ENCODE results near the gene FAM234A.
"Not testable (repeated sequence)": the region's sequence is repeated elsewhere in the genome, so short reads cannot be mapped to it uniquely, and the experiment has no call there.

The FAM234A gene

GRCh38 chr16:266258-267164 lies 31.9 kb downstream of the FAM234A start:
- DNase-seq = no peak

DNA sequence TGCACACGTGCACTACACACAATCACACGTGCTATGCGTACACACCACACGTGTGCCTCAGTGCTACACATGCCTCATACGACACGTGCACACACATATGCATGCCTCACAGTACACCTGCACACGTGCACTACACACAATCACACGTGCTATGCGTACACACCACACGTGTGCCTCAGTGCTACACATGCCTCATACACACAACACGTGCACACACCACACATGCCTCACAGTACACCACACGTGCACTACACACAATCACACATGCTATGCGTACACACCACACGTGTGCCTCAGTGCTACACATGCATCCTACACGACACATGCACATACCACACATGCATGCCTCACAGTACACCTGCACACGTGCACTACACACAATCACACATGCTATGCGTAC lies 32.9 kb downstream of the FAM234A start:
- DNase-seq = not testable (repeated sequence)

GRCh38 chr16:268141-269053 lies 33.8 kb downstream of the FAM234A start:
- DNase-seq = no peak

DNA sequence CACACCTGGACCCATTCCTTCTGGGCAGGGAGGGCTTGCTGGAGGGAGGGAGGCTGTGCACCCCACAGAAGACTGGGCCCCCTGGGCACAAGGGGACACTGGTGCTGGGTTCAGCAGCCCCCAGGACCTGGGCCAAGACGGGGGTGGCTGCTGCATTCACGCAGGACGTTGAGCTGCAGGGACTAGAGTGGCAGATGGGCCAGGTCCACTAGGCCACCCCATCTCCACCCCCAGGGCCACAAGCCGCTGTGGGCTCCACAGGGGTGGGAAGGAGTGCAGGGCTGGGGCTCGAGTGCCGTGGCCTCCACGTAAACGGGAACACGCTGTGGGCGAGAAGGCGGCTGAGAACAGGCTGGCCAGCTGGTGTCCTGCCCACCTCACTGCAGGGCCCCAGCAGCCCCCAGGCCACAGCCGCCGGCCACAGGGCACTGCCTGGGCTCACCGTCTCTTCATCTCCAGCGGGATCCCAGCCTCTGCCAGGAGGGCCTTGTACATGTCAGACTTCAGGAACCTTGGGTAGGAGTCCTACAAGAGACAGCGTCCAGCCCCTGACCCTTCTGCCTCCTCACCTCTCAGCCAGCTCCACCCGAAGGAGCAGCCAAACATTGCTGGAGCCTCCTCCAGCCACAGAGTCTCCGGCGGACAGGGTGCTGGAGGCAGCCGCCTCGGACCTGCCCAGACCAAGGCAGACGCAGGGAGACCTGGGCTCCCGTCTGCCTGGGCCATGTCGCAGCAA lies 34.6 kb downstream of the FAM234A start:
- DNase-seq = no peak

DNA sequence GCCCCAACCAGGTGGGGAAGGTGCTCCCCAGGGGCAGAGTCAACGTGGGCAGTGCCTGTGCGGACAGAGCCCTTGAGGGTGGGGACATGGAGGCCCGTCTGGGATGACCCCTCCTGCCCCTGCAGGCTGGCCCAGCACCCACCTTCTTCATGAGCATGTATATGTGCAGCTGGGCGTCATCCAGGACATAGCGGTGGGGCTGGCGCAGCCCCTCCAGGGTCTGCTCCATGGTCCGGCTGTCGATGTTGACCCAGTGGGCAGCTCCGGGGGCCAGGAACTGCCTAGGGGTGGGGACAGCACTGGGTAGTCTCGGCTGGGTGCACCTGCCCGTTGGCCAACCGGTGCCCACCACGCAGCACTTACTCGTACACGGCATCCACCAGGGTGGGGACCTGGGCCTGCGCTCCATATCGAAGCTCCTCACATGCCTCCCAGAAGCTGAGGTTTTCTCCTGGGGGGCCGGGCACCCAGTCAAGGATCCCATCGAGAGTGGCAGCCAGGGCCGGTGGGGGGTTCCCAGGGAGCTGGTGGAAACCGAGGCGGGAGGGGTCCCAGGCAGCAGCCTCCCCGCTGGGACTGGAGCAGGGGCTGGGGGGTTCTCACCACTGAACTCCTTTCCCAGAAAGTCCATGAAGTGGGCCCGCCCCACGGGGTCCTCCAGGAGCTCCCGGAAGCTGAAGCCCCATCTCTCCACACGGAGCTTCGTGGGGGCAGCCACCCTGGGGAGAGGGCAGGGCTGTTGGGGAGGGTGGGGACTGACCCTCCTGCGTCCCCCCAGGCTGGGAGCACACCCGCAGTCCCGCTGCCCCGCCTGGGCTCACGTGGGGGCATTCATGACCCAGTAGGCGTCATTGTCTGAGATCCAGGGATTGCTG lies 36.0 kb downstream of the FAM234A start:
- no peak for DNase-seq

- DNase-seq = no peak
Measured at GRCh38 chr16:272633-273546, 38.3 kb downstream of the FAM234A start.

- no peak for DNase-seq
Measured at GRCh38 chr16:273547-274421, 39.2 kb downstream of the FAM234A start.

DNA sequence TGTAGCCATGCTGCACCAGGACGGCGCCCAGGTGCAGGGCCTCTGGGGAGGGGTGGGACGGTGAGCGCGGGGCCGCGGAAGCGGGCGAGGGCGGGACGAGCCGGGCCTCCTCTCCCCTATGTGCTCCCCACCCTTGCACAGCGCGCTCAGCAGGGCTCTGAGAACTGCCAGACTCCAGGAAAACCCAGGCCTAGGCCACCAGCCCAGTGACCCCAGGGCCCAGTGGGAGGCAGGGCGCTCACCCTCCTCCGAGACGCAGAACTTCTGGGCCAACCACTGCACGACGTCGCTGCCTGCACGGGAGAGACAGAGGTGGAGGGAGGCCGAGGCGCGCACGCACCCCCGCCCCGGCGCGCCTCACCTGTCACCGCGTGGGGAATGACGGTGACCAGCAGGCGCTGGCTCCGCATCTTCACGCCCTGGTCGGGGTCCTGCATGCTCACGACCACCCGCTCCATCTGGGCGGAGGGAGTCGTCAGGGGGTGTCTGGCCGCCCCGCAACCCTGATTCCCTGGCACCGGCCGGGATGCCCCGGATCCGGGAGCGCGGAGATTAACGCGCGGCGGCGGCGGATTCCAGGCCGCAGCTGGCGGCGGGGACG lies 40.5 kb downstream of the FAM234A start:
- no peak for DNase-seq

DNA sequence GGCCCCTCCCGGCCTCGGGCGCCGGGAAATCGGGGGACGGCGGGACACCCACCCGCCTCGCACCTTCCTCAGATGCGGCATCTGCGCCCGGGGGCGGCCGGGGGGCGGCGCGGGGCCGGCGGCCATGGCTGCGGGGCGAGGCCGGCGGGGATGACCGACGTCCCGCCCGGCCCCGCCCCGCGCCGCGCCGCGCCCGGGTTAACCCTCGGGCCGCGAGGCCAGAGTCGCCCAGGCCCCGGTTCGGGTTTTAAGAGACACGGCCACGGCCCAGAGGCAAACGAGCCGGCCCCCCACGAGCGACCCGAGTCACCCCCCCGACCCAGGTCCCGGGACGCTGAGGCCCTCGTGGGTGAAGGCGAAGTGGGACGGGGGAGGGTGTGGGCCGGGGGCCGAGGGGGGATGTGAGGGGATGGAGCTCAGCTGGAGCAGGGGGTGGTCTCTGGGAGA lies 41.2 kb downstream of the FAM234A start, which contains the start of gene RGS11:
Gene RGS11, minus strand, starts transcription at position 159 of the 447 bp plus-strand sequence. Its CDS starts 33 bp downstream, at position 126.
- no peak for DNase-seq

DNA sequence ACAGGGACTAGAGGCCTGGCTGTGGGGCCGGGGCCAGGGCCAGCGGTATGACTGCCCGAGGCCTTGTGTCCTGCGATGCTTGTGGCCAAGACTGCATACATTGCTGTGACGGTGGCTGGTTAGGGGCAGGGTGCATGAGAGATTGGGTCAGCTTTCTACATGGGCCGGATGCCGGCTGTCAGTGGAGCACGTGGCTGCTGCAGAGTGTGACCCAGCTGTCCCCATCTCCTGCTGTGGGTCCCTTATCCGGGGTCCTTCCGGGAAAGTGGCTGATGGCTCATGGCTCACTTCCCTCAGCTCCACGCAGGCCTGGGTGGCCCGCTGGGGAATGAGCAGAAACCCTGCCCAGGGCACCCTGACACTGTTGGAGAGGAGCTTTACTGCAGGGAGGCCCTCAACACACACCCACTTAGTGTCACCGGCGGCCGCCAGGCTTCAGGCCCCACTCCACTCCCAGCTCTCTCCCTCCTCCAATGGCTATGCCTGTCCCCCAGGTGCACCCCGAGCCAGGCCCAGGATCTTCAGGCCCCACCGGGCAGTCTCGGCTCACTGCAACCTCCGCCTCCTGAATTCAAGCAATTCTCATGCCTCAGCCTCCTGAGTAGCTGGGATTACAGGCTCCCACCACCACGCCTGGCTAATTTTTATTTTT lies 41.9 kb downstream of the FAM234A start:
- no peak for DNase-seq

DNA sequence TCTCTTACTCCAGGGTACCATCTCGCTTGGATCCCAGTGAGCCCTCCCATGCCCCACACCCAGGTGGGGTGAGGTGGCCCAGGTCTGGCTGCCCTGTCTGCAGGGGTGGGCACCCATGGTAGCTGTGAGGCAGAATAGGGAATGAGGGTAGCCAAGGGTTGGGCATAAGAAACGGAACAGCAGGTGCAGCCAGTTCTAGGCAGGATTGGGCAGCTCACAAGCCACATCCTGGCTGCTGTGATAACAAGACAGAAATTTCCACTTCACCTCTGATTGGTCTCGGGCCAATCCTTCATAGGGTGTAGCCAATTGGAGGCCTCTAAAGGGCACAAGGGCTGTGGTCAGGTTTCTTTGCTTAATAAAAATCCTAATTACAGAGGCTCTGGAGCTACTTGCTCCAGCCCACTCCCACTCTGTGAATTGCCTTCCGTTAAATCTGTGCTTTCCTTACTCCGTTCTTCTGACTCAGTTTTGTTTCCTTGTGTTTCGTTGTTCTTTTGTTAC lies 44.3 kb downstream of the FAM234A start:
- DNase-seq = peak; percentile 66

DNA sequence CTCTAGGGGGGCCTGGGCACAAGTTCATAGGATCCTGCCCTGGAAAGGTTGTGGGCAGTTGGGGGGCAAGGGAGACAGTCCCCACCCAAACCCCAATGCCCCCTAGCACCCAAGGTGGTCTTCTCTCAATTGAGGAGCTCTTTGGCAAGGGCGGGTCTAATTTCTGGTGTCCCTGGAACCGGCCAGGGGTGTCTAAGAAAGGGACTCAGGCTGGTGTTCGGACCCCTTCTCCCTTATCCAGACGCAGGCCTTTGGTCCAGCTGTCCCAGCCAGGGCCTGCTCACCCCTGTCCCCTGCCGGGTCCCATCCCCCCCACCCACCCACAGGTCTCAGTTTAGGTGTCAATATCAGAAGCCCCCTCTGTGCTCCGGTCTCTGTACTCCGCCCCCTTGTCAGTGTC lies 44.9 kb downstream of the FAM234A start:
- DNase-seq = no peak

- DNase-seq = no peak
Measured at GRCh38 chr16:280005-280460, 45.4 kb downstream of the FAM234A start.

DNA sequence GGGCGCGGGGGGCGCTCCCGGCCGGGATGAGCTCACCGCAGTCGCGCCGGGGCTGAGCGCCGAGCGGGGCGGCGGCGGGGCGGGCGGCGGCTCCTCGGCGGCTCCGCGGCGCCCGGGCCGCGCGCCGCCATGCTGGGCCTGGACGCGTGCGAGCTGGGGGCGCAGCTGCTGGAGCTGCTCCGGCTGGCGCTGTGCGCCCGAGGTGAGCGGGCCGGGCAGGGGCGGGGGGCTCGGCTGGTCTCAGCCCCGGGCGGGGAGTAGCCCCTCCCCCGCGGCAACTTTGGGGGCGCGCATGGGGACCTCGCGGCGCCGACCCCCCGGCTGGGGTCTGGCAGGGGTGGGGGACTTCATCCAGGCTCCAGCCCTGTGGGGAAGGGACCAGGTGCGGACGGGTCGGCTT lies 45.9 kb downstream of the FAM234A start, which contains the start of gene ARHGDIG:
Gene ARHGDIG, plus strand, starts transcription at position 40 of the 400 bp plus-strand sequence. Its CDS starts 90 bp downstream, at position 130.
- DNase-seq = no peak

GRCh38 chr16:280991-281659 lies 46.5 kb downstream of the FAM234A start:
- no peak for DNase-seq

DNA sequence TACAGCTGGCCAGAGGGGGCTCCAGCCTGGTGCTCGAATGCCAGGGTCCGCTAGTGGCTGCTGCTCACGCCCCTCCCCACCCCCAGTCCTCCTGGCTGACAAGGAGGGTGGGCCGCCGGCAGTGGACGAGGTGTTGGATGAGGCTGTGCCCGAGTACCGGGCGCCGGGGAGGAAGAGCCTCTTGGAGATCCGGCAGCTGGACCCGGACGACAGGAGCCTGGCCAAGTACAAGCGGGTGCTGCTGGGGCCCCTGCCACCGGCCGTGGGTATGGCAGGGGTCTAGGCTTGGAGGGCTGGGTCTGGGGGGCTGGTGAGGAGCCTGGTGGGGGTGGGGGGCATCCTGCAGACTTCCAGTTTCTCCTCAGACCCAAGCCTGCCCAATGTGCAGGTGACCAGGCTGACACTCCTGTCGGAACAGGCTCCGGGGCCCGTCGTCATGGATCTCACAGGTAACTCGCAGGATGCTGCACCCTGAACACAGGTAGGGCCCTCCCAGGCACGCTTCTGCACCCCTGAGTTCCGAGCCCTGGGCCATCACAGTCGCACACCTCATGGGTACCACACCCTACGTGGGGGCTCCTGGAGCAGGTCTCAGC lies 47.1 kb downstream of the FAM234A start:
- no peak for DNase-seq

DNA sequence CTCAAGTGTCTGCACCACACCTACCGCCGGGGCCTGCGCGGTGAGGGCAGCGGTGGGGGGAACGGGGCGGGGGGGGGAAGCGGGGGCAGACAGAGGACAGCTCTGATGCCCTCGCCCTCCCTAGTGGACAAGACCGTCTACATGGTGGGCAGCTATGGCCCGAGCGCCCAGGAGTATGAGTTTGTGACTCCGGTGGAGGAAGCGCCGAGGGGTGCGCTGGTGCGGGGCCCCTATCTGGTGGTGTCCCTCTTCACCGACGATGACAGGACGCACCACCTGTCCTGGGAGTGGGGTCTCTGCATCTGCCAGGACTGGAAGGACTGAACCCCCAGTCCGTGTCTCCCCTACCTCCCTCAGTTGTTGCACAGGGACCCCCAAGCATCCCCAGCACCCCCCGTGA lies 47.9 kb downstream of the FAM234A start:
- no peak for DNase-seq

Measured in NCI-H510A treated with DMSO at 0.1 percent for 48 hours (cell line).